ENCODE results near the gene JAML. TPM values are rescaled to one million over a fixed set of nuclear protein-coding genes. Genes with fewer than 3 reads are reported as not detected.

The JAML gene
- total RNA-seq, 1 donor from 2014 or later = not detected

DNA sequence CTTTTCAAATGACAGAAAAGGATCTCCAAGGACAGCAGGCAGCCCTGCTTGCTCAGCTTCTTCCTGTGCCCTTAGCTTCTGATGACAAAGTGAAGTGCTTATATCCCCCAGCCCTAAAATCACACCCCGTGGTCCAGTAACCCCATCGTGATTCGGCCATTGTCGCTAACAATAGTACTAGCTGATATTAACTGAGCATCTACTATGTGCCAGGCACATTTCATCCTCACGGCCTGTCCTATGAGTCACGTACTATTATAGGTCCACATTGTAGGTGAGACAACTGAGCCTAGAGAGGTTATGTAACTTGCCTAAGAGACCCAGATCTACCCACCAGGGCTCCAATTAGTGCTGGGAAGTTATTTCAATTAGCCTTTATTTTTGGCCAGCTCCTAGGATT lies 78.3 kb downstream of the JAML start:
- no peak overlapping the region for H3K27ac Mint-ChIP-seq (ENCODE audit: unreplicated experiment)
- H3K36me3 Mint-ChIP-seq (ENCODE audit: low read depth) = no peaks in the 10 kb centered on the region
- TF ChIP-seq, protein P1, sequence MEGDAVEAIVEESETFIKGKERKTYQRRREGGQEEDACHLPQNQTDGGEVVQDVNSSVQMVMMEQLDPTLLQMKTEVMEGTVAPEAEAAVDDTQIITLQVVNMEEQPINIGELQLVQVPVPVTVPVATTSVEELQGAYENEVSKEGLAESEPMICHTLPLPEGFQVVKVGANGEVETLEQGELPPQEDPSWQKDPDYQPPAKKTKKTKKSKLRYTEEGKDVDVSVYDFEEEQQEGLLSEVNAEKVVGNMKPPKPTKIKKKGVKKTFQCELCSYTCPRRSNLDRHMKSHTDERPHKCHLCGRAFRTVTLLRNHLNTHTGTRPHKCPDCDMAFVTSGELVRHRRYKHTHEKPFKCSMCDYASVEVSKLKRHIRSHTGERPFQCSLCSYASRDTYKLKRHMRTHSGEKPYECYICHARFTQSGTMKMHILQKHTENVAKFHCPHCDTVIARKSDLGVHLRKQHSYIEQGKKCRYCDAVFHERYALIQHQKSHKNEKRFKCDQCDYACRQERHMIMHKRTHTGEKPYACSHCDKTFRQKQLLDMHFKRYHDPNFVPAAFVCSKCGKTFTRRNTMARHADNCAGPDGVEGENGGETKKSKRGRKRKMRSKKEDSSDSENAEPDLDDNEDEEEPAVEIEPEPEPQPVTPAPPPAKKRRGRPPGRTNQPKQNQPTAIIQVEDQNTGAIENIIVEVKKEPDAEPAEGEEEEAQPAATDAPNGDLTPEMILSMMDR (IDR thresholded peaks at IDR 0.05) = no peak
- DNase-seq (ENCODE audit: low spot score) = no peak
- H3K27me3 Mint-ChIP-seq (ENCODE audit: low read depth) = peaks cover 49% of the 10 kb centered on the region
- H3K4me1 Mint-ChIP-seq (ENCODE audit: low read depth) = peaks cover 4% of the 10 kb centered on the region
- peak overlapping the region; percentile 55 for H3K4me3 Mint-ChIP-seq (ENCODE audit: unreplicated experiment)
- H3K9me3 Mint-ChIP-seq (ENCODE audit: low read depth) = no peaks in the 10 kb centered on the region

DNA sequence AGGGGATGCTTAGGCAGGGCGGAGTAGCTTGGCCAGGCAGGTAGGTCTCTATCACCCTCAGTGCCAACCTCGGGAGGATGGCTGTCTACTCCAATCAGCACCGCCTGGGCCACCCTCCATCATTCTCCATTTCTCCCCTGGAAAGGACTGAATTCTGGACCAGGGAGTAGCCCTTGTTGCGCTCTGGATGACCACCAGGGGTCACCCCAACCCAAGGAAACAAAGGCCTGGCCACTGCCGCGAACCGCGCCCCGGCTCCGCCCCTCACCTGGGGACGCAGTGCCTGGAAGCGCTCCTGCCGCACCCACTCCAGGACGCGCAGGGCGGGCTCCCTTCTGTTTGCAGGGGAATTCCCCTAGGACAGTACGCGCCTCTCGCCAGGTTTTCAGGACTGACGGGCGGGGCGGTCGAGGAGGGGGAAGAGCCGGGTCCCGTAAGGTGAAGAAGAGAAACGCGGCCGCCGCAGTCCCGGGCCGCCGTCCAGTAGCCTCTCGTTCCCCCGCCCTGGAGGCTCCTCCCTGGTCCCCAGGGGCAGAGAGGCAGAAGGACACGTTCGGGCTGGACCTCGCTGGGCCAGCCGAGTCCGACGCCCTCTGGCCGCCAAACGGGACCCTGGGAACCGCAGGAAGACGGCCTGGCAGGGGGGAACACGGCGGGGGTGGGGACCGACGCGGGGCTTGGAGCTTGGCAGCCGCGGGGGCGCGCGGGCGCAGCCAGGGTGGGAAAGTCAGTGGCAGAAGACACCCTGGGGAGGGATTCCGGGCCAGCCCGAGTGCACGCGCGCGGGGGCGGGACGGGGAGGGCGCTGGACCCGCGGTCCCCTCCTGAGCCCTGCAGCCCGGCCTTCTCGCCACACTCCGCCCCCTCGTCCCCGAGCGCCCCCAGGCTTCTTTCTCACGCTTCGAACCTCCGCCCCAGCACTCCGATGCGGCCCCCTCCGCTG lies 79.3 kb downstream of the JAML start:
- DNase-seq (ENCODE audit: low spot score) = no peak
- H3K4me1 Mint-ChIP-seq (ENCODE audit: low read depth) = peaks cover 4% of the 10 kb centered on the region
- TF ChIP-seq, protein P1 (IDR thresholded peaks at IDR 0.05) = peak; percentile 99
- no peak overlapping the region for H3K27ac Mint-ChIP-seq (ENCODE audit: unreplicated experiment)
- no peaks in the 10 kb centered on the region for H3K36me3 Mint-ChIP-seq (ENCODE audit: low read depth)
- no peaks in the 10 kb centered on the region for H3K9me3 Mint-ChIP-seq (ENCODE audit: low read depth)
- H3K4me3 Mint-ChIP-seq (ENCODE audit: unreplicated experiment) = peak overlapping the region; percentile 69
- peaks cover 55% of the 10 kb centered on the region for H3K27me3 Mint-ChIP-seq (ENCODE audit: low read depth)

DNA sequence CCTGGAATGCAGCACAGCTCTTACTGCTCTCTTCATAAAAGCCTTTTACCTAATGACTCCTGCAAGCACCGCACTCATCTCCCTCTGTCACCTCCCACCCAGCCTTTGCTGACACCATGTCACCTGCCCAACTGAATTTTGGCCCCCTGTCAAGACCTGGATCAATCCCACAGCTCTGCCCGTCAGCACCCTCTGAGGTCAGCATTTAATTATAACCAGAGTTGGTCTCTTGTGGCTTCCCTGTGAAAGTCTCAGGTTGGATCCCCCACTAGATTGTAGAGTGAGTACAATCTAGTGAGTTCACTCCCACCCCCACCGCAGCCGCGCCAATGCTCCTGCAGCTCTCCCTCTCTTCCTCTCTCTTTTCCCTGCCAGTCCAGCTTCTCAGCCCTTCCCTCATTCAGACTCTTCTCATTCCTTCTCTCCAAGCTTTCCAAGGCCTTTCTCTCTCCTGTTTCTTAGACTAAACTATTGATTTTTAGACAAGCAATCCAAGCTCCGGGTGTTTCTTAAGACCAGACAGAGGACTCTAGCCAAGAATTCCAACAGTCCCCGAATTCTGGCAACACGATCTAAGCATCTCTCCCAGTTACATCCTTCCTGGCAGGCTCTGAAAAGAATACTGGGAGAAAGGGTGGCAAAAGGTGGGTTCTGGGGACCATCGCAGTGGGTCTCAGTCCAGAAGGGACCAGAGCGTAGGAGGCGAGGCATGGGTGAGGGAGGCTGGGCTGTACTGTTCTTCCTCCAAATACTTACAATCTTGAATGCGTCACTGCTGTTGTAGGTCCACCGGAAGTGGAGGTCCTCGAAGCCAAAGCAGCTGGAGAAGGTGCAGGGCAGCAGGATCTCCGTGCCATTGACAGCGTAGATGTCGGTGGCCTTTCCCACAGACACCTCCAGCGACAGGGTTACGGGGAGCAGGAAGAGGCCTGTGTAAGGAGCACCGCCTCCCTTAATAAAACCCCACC lies 80.2 kb downstream of the JAML start:
- peaks cover 4% of the 10 kb centered on the region for H3K4me1 Mint-ChIP-seq (ENCODE audit: low read depth)
- TF ChIP-seq, protein P1 (IDR thresholded peaks at IDR 0.05) = no peak
- no peak overlapping the region for H3K27ac Mint-ChIP-seq (ENCODE audit: unreplicated experiment)
- no peaks in the 10 kb centered on the region for H3K36me3 Mint-ChIP-seq (ENCODE audit: low read depth)
- H3K4me3 Mint-ChIP-seq (ENCODE audit: unreplicated experiment) = no peak overlapping the region
- no peaks in the 10 kb centered on the region for H3K9me3 Mint-ChIP-seq (ENCODE audit: low read depth)
- no peak for DNase-seq (ENCODE audit: low spot score)
- peaks cover 54% of the 10 kb centered on the region for H3K27me3 Mint-ChIP-seq (ENCODE audit: low read depth)

Other genes starting within 250 kb of the JAML start
- 0.12 to 0.77 TPM in 2 of 3 replicates, not detected in the other for gene IL10RA, start 238.6 kb downstream of the JAML start, total RNA-seq
- not detected in 3 replicates for gene TMPRSS4, start 147.9 kb downstream of the JAML start, total RNA-seq
- gene SMIM35, start 138.0 kb downstream of the JAML start, total RNA-seq = not detected in 3 replicates
- gene SCN4B, start 72.2 kb downstream of the JAML start, total RNA-seq = 0.28 to 0.42 TPM in 2 of 3 replicates, not detected in the other
- 0.12 to 0.24 TPM (median 0.13 TPM) in 3 replicates for gene SCN2B, start 48.4 kb downstream of the JAML start, total RNA-seq
- gene MPZL3, start 27.4 kb upstream of the JAML start, total RNA-seq = 1.1 to 1.7 TPM (median 1.6 TPM) in 3 replicates
- not detected in 3 replicates for gene MPZL2, start 39.3 kb upstream of the JAML start, total RNA-seq
- not detected in 3 replicates for gene CD3E, start 79.7 kb upstream of the JAML start, total RNA-seq
- not detected in 3 replicates for gene CD3D, start 117.7 kb upstream of the JAML start, total RNA-seq
- gene CD3G, start 119.3 kb upstream of the JAML start, total RNA-seq = not detected in 3 replicates
- gene UBE4A, start 134.6 kb upstream of the JAML start, total RNA-seq = 39.7 to 44.2 TPM (median 39.7 TPM) in 3 replicates
- gene ATP5MG, start 176.6 kb upstream of the JAML start, total RNA-seq = 107 to 138 TPM (median 135 TPM) in 3 replicates
- 40.3 to 57.6 TPM (median 42.9 TPM) in 3 replicates for gene KMT2A, start 211.5 kb upstream of the JAML start, total RNA-seq